Measurements from ENCODE around the gene KCNV2. TPM values are rescaled to one million over a fixed set of nuclear protein-coding genes. Genes with fewer than 3 reads are reported as not detected.
"Not testable (repeated sequence)": the region's sequence is repeated elsewhere in the genome, so short reads cannot be mapped to it uniquely, and the experiment has no call there.

The KCNV2 gene
- polyA plus RNA-seq, 1 donor, result 0.09 TPM

DNA sequence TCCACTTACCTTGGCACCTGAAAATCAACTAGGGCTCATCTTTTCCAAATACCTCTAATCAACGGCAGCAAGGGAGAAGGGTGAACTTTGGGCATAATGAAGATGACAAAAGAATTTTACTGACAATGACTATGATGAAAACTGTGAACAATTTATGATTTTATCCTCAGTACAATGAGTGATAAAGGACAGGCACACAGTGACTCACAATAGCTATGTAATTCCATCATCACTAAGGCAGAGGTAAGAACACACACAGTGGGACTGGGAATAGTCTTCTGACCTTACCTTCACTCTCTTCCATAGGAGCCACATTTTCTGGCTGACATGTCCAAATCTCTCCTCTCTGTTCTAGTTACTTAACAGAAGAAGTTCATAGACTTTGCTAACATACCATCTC, 26.1 kb upstream of the KCNV2 start:
- Histone ChIP-seq H3K27me3 (ENCODE audit: control insufficient read depth, insufficient read depth, low read length) (no peaks in the 10 kb centered on the region), H3K27ac (ENCODE audit: low read length) (no peak overlapping the region), H3K4me1 (ENCODE audit: control insufficient read depth, insufficient read depth, low read length) (no peaks in the 10 kb centered on the region), H3K4me3 (ENCODE audit: low read length) (no peak overlapping the region), H3K9me3 (ENCODE audit: control insufficient read depth, low read depth, low read length) (no peaks in the 10 kb centered on the region), H3K36me3 (ENCODE audit: control insufficient read depth, insufficient read depth, low read length) (no peaks in the 10 kb centered on the region)
- DNase-seq, result no peak
- WGBS (ENCODE audit: insufficient coverage, low lambda C conversion rate), result 83% methylated on average over 1 of the region's 1 CpG

- Histone ChIP-seq H3K36me3 (ENCODE audit: control insufficient read depth, insufficient read depth, low read length) (no peaks in the 10 kb centered on the region), H3K9me3 (ENCODE audit: control insufficient read depth, low read depth, low read length) (no peaks in the 10 kb centered on the region), H3K4me1 (ENCODE audit: control insufficient read depth, insufficient read depth, low read length) (no peaks in the 10 kb centered on the region), H3K27me3 (ENCODE audit: control insufficient read depth, insufficient read depth, low read length) (no peaks in the 10 kb centered on the region), H3K4me3 (ENCODE audit: low read length) (no peak overlapping the region), H3K27ac (ENCODE audit: low read length) (no peak overlapping the region)
- 92% methylated on average over 2 of the region's 2 CpGs for WGBS (ENCODE audit: insufficient coverage, low lambda C conversion rate)
- DNase-seq, result peak in 1 of 2 donors; percentile 7
These were observed 25.7 kb upstream of the KCNV2 start for GRCh38 chr9:2691626-2692025.

- no peak for DNase-seq
- no peaks in the 10 kb centered on the region for H3K27me3 ChIP-seq (ENCODE audit: control insufficient read depth, insufficient read depth, low read length)
- H3K9me3 ChIP-seq (ENCODE audit: control insufficient read depth, low read depth, low read length), result no peaks in the 10 kb centered on the region
- H3K36me3 ChIP-seq (ENCODE audit: control insufficient read depth, insufficient read depth, low read length), result no peaks in the 10 kb centered on the region
- H3K4me3 ChIP-seq (ENCODE audit: low read length), result no peak overlapping the region
- H3K4me1 ChIP-seq (ENCODE audit: control insufficient read depth, insufficient read depth, low read length), result no peaks in the 10 kb centered on the region
- no peak overlapping the region for H3K27ac ChIP-seq (ENCODE audit: low read length)
- WGBS (ENCODE audit: insufficient coverage, low lambda C conversion rate), result no CpG with 5 or more reads among the region's 3 CpGs
These were observed 24.3 kb upstream of the KCNV2 start for GRCh38 chr9:2693056-2693455.

DNA sequence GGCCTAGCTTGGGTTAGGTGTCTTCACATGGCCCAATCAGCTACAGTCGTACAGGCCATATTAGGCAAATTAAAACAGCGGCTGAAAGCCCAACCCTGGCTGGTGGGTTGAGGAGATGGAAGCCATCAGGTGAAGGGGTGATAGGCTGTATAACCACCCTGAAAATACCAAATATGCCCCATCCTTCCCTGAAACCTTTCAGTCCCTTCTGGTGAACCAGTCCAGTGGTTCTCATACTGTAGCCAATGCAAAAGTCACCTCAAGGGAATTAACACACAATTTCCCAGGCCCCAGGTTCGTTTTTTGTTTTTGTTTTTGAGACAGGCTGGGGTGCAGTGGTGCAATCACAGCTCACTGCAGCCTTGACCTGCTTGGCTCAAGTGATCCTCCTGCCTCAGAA, 19.8 kb upstream of the KCNV2 start:
- WGBS (ENCODE audit: insufficient coverage, low lambda C conversion rate), result no CpG with 5 or more reads among the region's 3 CpGs
- Histone ChIP-seq H3K4me1 (ENCODE audit: control insufficient read depth, insufficient read depth, low read length) (no peaks in the 10 kb centered on the region), H3K36me3 (ENCODE audit: control insufficient read depth, insufficient read depth, low read length) (no peaks in the 10 kb centered on the region), H3K27me3 (ENCODE audit: control insufficient read depth, insufficient read depth, low read length) (no peaks in the 10 kb centered on the region), H3K9me3 (ENCODE audit: control insufficient read depth, low read depth, low read length) (no peaks in the 10 kb centered on the region), H3K4me3 (ENCODE audit: low read length) (no peak overlapping the region), H3K27ac (ENCODE audit: low read length) (no peak overlapping the region)
- DNase-seq, result no peak

- WGBS (ENCODE audit: insufficient coverage, low lambda C conversion rate), result 74% methylated on average over 4 of the region's 6 CpGs
- H3K27ac ChIP-seq (ENCODE audit: low read length), result no peak overlapping the region
These were observed 16.9 kb upstream of the KCNV2 start for GRCh38 chr9:2700398-2700797.

DNA sequence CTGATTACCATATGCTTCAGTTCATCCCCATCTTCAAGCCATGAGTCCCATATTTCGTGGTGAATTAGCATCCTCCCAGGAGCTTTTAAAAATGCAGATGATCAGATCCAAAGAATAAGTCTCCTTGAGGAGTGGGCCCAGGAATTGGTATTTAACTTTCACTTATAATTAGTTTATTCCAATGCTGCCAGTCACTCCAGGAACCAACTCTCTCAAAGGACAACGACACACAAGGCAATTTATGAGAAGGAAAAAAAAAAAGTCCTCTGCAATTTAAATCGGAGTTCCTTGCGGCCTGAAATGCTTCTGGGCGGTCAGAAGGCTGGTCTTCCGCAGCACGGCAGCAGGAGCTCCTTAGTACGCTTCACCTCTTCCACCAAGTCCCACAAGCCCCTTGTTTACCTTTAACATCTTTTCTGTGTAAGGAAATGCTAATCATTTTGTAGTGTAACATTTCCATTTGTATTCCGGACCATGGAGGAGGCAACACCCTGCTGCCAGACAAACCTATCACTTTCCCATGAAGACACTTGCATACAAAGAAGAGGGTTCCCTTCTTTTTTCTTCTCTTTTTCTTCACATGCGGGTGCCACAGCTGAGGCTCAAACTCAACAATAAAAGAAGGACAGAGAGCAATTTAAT, 16.3 kb upstream of the KCNV2 start:
- Histone ChIP-seq H3K9me3 (ENCODE audit: control insufficient read depth, low read depth, low read length) (no peaks in the 10 kb centered on the region), H3K4me1 (ENCODE audit: control insufficient read depth, insufficient read depth, low read length) (no peaks in the 10 kb centered on the region), H3K27ac (ENCODE audit: low read length) (no peak overlapping the region), H3K4me3 (ENCODE audit: low read length) (no peak overlapping the region), H3K36me3 (ENCODE audit: control insufficient read depth, insufficient read depth, low read length) (no peaks in the 10 kb centered on the region), H3K27me3 (ENCODE audit: control insufficient read depth, insufficient read depth, low read length) (no peaks in the 10 kb centered on the region)
- DNase-seq, result no peak
- 100% methylated on average over 1 of the region's 10 CpGs for WGBS (ENCODE audit: insufficient coverage, low lambda C conversion rate)

More at GRCh38 chr9:2700398-2700797, 16.9 kb upstream of the KCNV2 start:
- Histone ChIP-seq H3K4me1 (ENCODE audit: control insufficient read depth, insufficient read depth, low read length) (no peaks in the 10 kb centered on the region), H3K4me3 (ENCODE audit: low read length) (no peak overlapping the region), H3K27me3 (ENCODE audit: control insufficient read depth, insufficient read depth, low read length) (no peaks in the 10 kb centered on the region), H3K36me3 (ENCODE audit: control insufficient read depth, insufficient read depth, low read length) (no peaks in the 10 kb centered on the region), H3K9me3 (ENCODE audit: control insufficient read depth, low read depth, low read length) (no peaks in the 10 kb centered on the region)
- DNase-seq, result no peak

DNA sequence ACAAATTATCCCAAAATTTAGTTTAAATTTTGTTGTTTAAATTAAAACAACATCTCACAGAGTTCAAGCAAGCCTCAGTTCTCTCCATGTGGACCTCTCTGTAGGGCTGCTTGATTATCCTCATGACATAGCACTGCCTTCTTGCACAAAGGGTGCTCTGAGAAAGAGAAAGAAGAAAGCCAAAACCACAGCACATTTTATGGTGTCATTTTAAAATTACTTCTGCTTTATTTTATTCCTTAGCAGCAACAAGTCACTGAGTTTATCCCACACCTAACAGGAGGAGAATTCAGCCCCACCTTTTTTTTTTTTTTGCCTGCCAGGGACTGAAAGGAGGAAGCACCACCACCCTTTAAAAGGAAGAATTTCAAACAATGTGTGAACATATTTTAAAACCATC, 12.8 kb upstream of the KCNV2 start:
- H3K4me3 ChIP-seq (ENCODE audit: low read length), result no peak overlapping the region
- H3K4me1 ChIP-seq (ENCODE audit: control insufficient read depth, insufficient read depth, low read length), result no peaks in the 10 kb centered on the region
- no peaks in the 10 kb centered on the region for H3K27me3 ChIP-seq (ENCODE audit: control insufficient read depth, insufficient read depth, low read length)
- no peaks in the 10 kb centered on the region for H3K36me3 ChIP-seq (ENCODE audit: control insufficient read depth, insufficient read depth, low read length)
- no peaks in the 10 kb centered on the region for H3K9me3 ChIP-seq (ENCODE audit: control insufficient read depth, low read depth, low read length)
- no peak for DNase-seq
- no peak overlapping the region for H3K27ac ChIP-seq (ENCODE audit: low read length)

GRCh38 chr9:2707256-2707655, 10.1 kb upstream of the KCNV2 start:
- not testable (repeated sequence) for H3K4me1 ChIP-seq (ENCODE audit: control insufficient read depth, insufficient read depth, low read length); H3K4me3 ChIP-seq (ENCODE audit: low read length); H3K36me3 ChIP-seq (ENCODE audit: control insufficient read depth, insufficient read depth, low read length); H3K9me3 ChIP-seq (ENCODE audit: control insufficient read depth, low read depth, low read length); H3K27ac ChIP-seq (ENCODE audit: low read length); H3K27me3 ChIP-seq (ENCODE audit: control insufficient read depth, insufficient read depth, low read length); DNase-seq
- whole genome bisulfite sequencing (ENCODE audit: insufficient coverage, low lambda C conversion rate), result 94% methylated on average over 3 of the region's 3 CpGs

- no peaks in the 10 kb centered on the region for H3K36me3 ChIP-seq (ENCODE audit: control insufficient read depth, insufficient read depth, low read length)
- no peak overlapping the region for H3K27ac ChIP-seq (ENCODE audit: low read length)
- no peak overlapping the region for H3K4me3 ChIP-seq (ENCODE audit: low read length)
- WGBS (ENCODE audit: insufficient coverage, low lambda C conversion rate), result 67% methylated on average over 1 of the region's 2 CpGs
- no peaks in the 10 kb centered on the region for H3K27me3 ChIP-seq (ENCODE audit: control insufficient read depth, insufficient read depth, low read length)
- H3K9me3 ChIP-seq (ENCODE audit: control insufficient read depth, low read depth, low read length), result no peaks in the 10 kb centered on the region
- DNase-seq, result no peak
- H3K4me1 ChIP-seq (ENCODE audit: control insufficient read depth, insufficient read depth, low read length), result no peaks in the 10 kb centered on the region
These were observed 7.6 kb upstream of the KCNV2 start for GRCh38 chr9:2709645-2710101.

DNA sequence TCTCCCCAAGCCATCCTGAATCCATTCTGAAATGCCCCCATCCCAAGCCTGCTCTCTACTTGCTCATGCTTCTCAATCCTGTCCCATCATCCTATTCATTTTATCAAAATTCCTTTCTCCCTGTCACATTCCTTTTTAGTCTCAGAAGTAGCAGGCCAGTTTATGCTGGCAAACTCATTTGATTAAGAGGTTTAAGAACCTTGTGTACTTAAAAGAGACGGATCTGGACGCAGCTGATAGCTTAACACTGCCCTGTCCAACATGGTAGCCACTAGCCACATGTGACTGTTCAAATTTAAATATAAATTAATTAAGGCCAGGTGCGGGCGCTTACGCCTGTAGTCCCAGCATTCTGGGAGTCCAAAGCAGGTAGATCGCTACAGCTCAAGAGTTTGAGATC, 5.6 kb upstream of the KCNV2 start:
- Histone ChIP-seq H3K4me1 (ENCODE audit: control insufficient read depth, insufficient read depth, low read length) (no peaks in the 10 kb centered on the region), H3K27me3 (ENCODE audit: control insufficient read depth, insufficient read depth, low read length) (no peaks in the 10 kb centered on the region), H3K4me3 (ENCODE audit: low read length) (no peak overlapping the region), H3K9me3 (ENCODE audit: control insufficient read depth, low read depth, low read length) (no peaks in the 10 kb centered on the region), H3K27ac (ENCODE audit: low read length) (no peak overlapping the region), H3K36me3 (ENCODE audit: control insufficient read depth, insufficient read depth, low read length) (no peaks in the 10 kb centered on the region)
- no peak for DNase-seq
- WGBS (ENCODE audit: insufficient coverage, low lambda C conversion rate), result no CpG with 5 or more reads among the region's 6 CpGs

- DNase-seq, result no peak
- peaks cover 12% of the 10 kb centered on the region for H3K9me3 ChIP-seq (ENCODE audit: control insufficient read depth, low read depth, low read length)
- H3K4me1 ChIP-seq (ENCODE audit: control insufficient read depth, insufficient read depth, low read length), result no peaks in the 10 kb centered on the region
- H3K27me3 ChIP-seq (ENCODE audit: control insufficient read depth, insufficient read depth, low read length), result no peaks in the 10 kb centered on the region
- H3K27ac ChIP-seq (ENCODE audit: low read length), result no peak overlapping the region
- H3K36me3 ChIP-seq (ENCODE audit: control insufficient read depth, insufficient read depth, low read length), result no peaks in the 10 kb centered on the region
- H3K4me3 ChIP-seq (ENCODE audit: low read length), result no peak overlapping the region
- 100% methylated on average over 3 of the region's 69 CpGs for WGBS (ENCODE audit: insufficient coverage, low lambda C conversion rate)
These were observed 839 bp downstream of the KCNV2 start for GRCh38 chr9:2718001-2718697.

All from large intestine (tissue), 3 donors.